Panc1 (cell line): Measurements from ENCODE around the gene GRID2IP. TPM values are rescaled to one million over a fixed set of nuclear protein-coding genes. Genes with fewer than 3 reads are reported as not detected.
"Not testable (repeated sequence)": the region's sequence is repeated elsewhere in the genome, so short reads cannot be mapped to it uniquely, and the experiment has no call there.

Experiments used
- ATAC-seq: fragments of 200-7000 bp; cut with Tn5 transposase; 2 replicates; pipeline ENCODE4 v1.9.1; 2020; ENCODE audit warnings: mild to moderate bottlenecking, moderate library complexity
- BruUV-seq: library from RNA; stranded (reverse); fragments of 400-500 nt; replicated peaks from 2 replicates; lab custom pipeline; 2021; lab: Mats Ljungman, UMichigan
- CTCF ChIA-PET: fragments of 300-600 bp; sonication (Branson Sonifier 250); formaldehyde crosslinking; loops from one replicate; lab custom pipeline; 2022; ENCODE audit warnings: antibody characterized with exemption; lab: Charles Lee
- POLR2A ChIA-PET: fragments of 300-600 bp; sonication (Branson Sonifier 250); formaldehyde crosslinking; loops from one replicate; lab custom pipeline; 2022; ENCODE audit warnings: antibody characterized with exemption; lab: Charles Lee
- DNase-seq: peaks from one replicate; pipeline ENCODE4 v3.0.0-alpha.2; 2010; ENCODE audit warnings: low read depth, low spot score
- H3K27ac ChIP-seq: 2 replicates; pipeline ENCODE4 v1.5.1; 2011; ENCODE audit warnings: mild to moderate bottlenecking, low read length, inconsistent platforms
- H3K27me3 ChIP-seq: fragments of 200-500 bp; sonication (Bioruptor generic); 2 replicates; pipeline ENCODE4 v1.6.0; 2014; ENCODE audit warnings: low read length, inconsistent platforms; ENCODE audit not compliant: control insufficient read depth, insufficient read depth
- H3K36me3 ChIP-seq: fragments of 200-500 bp; sonication (Bioruptor generic); 2 replicates; pipeline ENCODE4 v1.5.1; 2014; ENCODE audit warnings: inconsistent platforms, mild to moderate bottlenecking, low read length, moderate library complexity; ENCODE audit not compliant: control insufficient read depth, insufficient read depth
- H3K4me1 ChIP-seq: 2 replicates; pipeline ENCODE4 v1.5.1; 2011; ENCODE audit warnings: inconsistent platforms, mild to moderate bottlenecking, low read length, moderate library complexity; ENCODE audit not compliant: control insufficient read depth, insufficient read depth
- H3K4me3 ChIP-seq, 2 experiments: 2 replicates each; pipeline ENCODE4 v1.5.1; 2011 to 2012; ENCODE audit warnings: low read depth in 2 of 2, low read length in 2 of 2, mild to moderate bottlenecking in 2 of 2, inconsistent platforms in 1 of 2, moderate library complexity in 1 of 2
- H3K9me3 ChIP-seq: fragments of 200-500 bp; sonication (Bioruptor generic); 2 replicates; pipeline ENCODE4 v1.5.1; 2014; ENCODE audit warnings: low read depth, mild to moderate bottlenecking, inconsistent platforms, low read length, moderate library complexity; ENCODE audit not compliant: control insufficient read depth, insufficient read depth
- POLR2AphosphoS5 ChIP-seq: IDR thresholded peaks from 2 replicates; pipeline ENCODE4 v1.6.1; 2012; ENCODE audit warnings: mild to moderate bottlenecking, low read depth, low read length, moderate library complexity
- SIN3A ChIP-seq: IDR thresholded peaks from 2 replicates; pipeline ENCODE4 v1.6.1; 2012; ENCODE audit warnings: low read depth, mild to moderate bottlenecking, low read length, moderate library complexity, borderline replicate concordance; ENCODE audit not compliant: insufficient read depth
- TCF7L2 ChIP-seq: IDR thresholded peaks from 2 replicates; pipeline ENCODE4 v1.6.1; 2011; ENCODE audit warnings: mild to moderate bottlenecking, low read depth, low read length, inconsistent platforms
- in situ Hi-C: cut with HindIII; loops from 2 replicates; pipeline ENCODE4 v1.10.0; 2016; ENCODE audit warnings: low sequenced_read_pairs, low pct_unique_long_range_greater_than_20kb
- intact Hi-C: fragments of 100-400 bp; cut with micrococcal nuclease; formaldehyde crosslinking; loops from one replicate; pipeline ENCODE4 v1.10.0; 2022; ENCODE audit not compliant: unreplicated experiment
- total RNA-seq: library from RNA; stranded (reverse); gene quantifications from one replicate; pipeline ENCODE4 v1.2.1, GENCODE V29; 2021; ENCODE audit not compliant: unreplicated experiment
- TF ChIP-seq, protein P1 (sequence below): fragments of 450-650 bp; IDR thresholded peaks from 2 replicates; pipeline ENCODE4 v1.5.1; 2017; ENCODE audit warnings: mild to moderate bottlenecking
- TF ChIP-seq, protein P2 (sequence below), 2 experiments: IDR thresholded peaks; 2 replicates each; pipeline ENCODE4 v1.6.1; 2011 to 2012; ENCODE audit warnings: low read depth in 2 of 2, control low read depth in 1 of 2, low read length in 1 of 2, mild to moderate bottlenecking in 1 of 2, moderate library complexity in 1 of 2; ENCODE audit not compliant: insufficient read depth in 1 of 2

Gene GRID2IP
- total RNA-seq, 1 experiment from 2014 or later = 0.13 TPM

DNA sequence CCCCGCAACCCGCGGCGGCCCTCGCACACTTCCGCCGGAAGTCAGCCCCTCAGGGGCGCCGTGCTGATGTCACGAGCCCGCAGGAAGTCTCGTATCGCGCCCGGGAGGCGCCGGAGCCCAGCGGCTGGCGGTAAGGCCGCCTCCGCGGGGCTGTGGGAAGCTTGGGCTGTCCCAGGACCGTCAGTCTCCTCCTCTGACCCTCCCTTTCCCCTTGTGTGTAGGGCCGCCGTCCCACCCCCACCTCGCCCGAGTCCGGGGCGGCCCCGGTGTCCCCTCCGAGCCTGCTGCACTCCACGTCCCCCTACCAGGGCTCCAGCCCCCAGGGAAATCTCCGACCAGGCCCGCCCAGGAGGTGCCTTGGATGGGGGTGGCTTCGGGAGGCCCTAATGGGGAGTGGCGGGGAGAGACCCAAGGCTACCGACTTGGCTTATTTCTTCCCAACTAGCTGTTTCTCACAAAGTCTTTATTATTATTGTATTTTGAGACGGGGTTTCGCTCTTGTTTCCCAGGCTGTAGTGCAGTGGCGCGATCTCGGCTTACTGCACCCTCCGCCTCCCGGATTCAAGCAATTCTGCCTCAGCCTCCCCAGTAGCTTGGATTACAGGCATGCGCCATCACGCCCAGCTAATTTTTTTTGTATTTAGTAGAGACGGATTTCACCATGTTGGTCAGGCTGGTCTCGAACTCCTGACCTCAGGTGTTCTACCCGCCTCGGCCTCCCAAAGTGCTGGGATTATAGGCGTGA is 26.3 kb upstream of the GRID2IP start, which contains the start of gene ZDHHC4:
Gene ZDHHC4, plus strand, starts transcription at position 86 of the 745 bp plus-strand sequence. CDS start 3,108 bp downstream, outside the sequence.
- intact Hi-C loops (no loop called here), in situ Hi-C loops (no loop called here)
- no TSS peak for BruUV-seq
- H3K4me3 ChIP-seq = peak within 1 kb of the TSS; percentile 79 to 94
- H3K27ac ChIP-seq = peak within 1 kb of the TSS; percentile 93
- POLR2A ChIA-PET = interaction anchor here (0.5 to 0.6 kb wide), 2 partner anchors 51 to 341 kb away, joined by 3 to 9 read pairs; no protein-coding TSS in a partner anchor
- DNase-seq (no peak), ATAC-seq (peak; percentile 99)
- TF ChIP-seq, protein P1, sequence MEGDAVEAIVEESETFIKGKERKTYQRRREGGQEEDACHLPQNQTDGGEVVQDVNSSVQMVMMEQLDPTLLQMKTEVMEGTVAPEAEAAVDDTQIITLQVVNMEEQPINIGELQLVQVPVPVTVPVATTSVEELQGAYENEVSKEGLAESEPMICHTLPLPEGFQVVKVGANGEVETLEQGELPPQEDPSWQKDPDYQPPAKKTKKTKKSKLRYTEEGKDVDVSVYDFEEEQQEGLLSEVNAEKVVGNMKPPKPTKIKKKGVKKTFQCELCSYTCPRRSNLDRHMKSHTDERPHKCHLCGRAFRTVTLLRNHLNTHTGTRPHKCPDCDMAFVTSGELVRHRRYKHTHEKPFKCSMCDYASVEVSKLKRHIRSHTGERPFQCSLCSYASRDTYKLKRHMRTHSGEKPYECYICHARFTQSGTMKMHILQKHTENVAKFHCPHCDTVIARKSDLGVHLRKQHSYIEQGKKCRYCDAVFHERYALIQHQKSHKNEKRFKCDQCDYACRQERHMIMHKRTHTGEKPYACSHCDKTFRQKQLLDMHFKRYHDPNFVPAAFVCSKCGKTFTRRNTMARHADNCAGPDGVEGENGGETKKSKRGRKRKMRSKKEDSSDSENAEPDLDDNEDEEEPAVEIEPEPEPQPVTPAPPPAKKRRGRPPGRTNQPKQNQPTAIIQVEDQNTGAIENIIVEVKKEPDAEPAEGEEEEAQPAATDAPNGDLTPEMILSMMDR = no peak
- peak; percentile 80; the same call in 1 of the 2 replicates for TF ChIP-seq SIN3A
- peak; percentile 99 for TF ChIP-seq POLR2AphosphoS5
- 0 out of 2 replicates have a peak, but pooled peaks have one; percentile 28 for TF ChIP-seq TCF7L2
- TF ChIP-seq, protein P2, sequence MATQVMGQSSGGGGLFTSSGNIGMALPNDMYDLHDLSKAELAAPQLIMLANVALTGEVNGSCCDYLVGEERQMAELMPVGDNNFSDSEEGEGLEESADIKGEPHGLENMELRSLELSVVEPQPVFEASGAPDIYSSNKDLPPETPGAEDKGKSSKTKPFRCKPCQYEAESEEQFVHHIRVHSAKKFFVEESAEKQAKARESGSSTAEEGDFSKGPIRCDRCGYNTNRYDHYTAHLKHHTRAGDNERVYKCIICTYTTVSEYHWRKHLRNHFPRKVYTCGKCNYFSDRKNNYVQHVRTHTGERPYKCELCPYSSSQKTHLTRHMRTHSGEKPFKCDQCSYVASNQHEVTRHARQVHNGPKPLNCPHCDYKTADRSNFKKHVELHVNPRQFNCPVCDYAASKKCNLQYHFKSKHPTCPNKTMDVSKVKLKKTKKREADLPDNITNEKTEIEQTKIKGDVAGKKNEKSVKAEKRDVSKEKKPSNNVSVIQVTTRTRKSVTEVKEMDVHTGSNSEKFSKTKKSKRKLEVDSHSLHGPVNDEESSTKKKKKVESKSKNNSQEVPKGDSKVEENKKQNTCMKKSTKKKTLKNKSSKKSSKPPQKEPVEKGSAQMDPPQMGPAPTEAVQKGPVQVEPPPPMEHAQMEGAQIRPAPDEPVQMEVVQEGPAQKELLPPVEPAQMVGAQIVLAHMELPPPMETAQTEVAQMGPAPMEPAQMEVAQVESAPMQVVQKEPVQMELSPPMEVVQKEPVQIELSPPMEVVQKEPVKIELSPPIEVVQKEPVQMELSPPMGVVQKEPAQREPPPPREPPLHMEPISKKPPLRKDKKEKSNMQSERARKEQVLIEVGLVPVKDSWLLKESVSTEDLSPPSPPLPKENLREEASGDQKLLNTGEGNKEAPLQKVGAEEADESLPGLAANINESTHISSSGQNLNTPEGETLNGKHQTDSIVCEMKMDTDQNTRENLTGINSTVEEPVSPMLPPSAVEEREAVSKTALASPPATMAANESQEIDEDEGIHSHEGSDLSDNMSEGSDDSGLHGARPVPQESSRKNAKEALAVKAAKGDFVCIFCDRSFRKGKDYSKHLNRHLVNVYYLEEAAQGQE (IDR thresholded peaks at IDR 0.05; ENCODE audit: insufficient read depth in 1 of 2, low read depth in 2 of 2, low read length in 1 of 2) = no peak
- H3K9me3 ChIP-seq = no peaks in the 10 kb centered on the region
- H3K36me3 ChIP-seq = peaks cover 5% of the 10 kb centered on the region; the same call in 1 of the 2 replicates
- H3K4me1 ChIP-seq = peaks cover 17% of the 10 kb centered on the region
- H3K27me3 ChIP-seq = no peaks in the 10 kb centered on the region
- CTCF ChIA-PET = interaction anchor here (0.6 to 0.7 kb wide), 2 partner anchors 19 to 60 kb away, joined by 4 read pairs; no protein-coding TSS in a partner anchor

DNA sequence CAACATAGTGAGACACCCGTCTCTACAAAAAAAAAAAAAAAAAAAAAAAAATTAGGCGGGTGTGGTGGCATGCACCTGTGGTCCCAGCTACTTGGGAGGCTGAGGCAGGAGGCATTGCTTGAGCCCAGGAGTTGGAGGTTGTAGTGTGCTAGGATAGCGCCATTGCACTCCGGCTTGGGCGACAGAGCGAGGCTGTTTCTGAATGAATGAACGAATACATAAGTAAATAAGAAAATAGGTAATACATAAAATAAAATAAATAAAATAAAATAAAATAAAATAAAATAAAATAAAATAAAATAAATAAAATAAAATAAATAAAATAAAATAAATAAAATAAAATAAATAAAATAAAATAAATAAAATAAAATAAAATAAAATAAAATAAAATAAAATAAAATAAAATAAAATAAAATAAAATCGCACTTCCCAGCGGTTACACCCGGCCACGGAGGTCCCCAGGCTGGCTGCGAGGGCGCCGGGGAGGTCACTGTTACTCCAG is 25.7 kb upstream of the GRID2IP start:
- in situ Hi-C loops, BruUV-seq, H3K9me3 ChIP-seq, ATAC-seq, intact Hi-C loops, DNase-seq, H3K36me3 ChIP-seq, H3K27me3 ChIP-seq: not testable (repeated sequence)
- Histone ChIP-seq H3K4me1 (peaks cover 17% of the 10 kb centered on the region), H3K27ac (peak overlapping the region; percentile 93), H3K4me3 (peak overlapping the region; percentile 79 to 94)
- POLR2A ChIA-PET = interaction anchor here (0.5 kb wide), 1 partner anchor 52 kb away, joined by 9 read pairs; no protein-coding TSS in a partner anchor
- CTCF ChIA-PET = interaction anchor here (0.6 to 0.7 kb wide), 2 partner anchors 18 to 59 kb away, joined by 4 read pairs; no protein-coding TSS in a partner anchor
